ENCODE measurements around the gene ANKRD53. TPM values are rescaled to one million over a fixed set of nuclear protein-coding genes. Genes with fewer than 3 reads are reported as not detected.

ANKRD53 gene
- total RNA-seq, 2 donors from 2014 or later, result 0.24 to 0.97 TPM

- Mint-ChIP-seq H3K27ac (no peak overlapping the region), H3K4me1 (peaks cover 6% of the 10 kb centered on the region), H3K27me3 (ENCODE audit: insufficient read depth) (peaks cover 80% of the 10 kb centered on the region), H3K4me3 (no peak overlapping the region), H3K9me3 (no peaks in the 10 kb centered on the region), H3K36me3 (ENCODE audit: low read depth) (no peaks in the 10 kb centered on the region)
- Histone ChIP-seq H3K4me1 (ENCODE audit: control insufficient read depth, insufficient read depth, low read length) (no peaks in the 10 kb centered on the region), H3K36me3 (ENCODE audit: control insufficient read depth, insufficient read depth, low read length) (no peaks in the 10 kb centered on the region), H3K9ac (ENCODE audit: extremely low read depth, low read length, poor library complexity, severe bottlenecking) (no peak overlapping the region), H3K27ac (ENCODE audit: low read depth, low read length) (no peak overlapping the region), H3K27me3 (ENCODE audit: control insufficient read depth, insufficient read depth, low read length, poor library complexity, severe bottlenecking) (peaks cover 70% of the 10 kb centered on the region), H3K4me3 (ENCODE audit: low read length) (no peak overlapping the region), H3K9me3 (ENCODE audit: control insufficient read depth, low read length) (no peaks in the 10 kb centered on the region)
- peak; percentile 24 for DNase-seq
- no peak for TF ChIP-seq CTCF (conservative IDR thresholded peaks at IDR 0.05)
- WGBS, 2 experiments (ENCODE audit: insufficient coverage in 1 of 2, insufficient read length in 1 of 2), result 82 to 86% methylated on average over 10 to 11 of the region's 11 CpGs
These were observed 29.3 kb upstream of the ANKRD53 start for GRCh38 chr2:70949086-70949485.

GRCh38 chr2:70954886-70955285, 23.5 kb upstream of the ANKRD53 start:
- DNase-seq, result no peak
- Mint-ChIP-seq H3K36me3 (ENCODE audit: low read depth) (no peaks in the 10 kb centered on the region), H3K9me3 (no peaks in the 10 kb centered on the region), H3K4me3 (no peak overlapping the region), H3K4me1 (no peaks in the 10 kb centered on the region), H3K27me3 (ENCODE audit: insufficient read depth) (peaks cover 54% of the 10 kb centered on the region), H3K27ac (no peak overlapping the region)
- Histone ChIP-seq H3K9ac (ENCODE audit: extremely low read depth, low read length, poor library complexity, severe bottlenecking) (no peak overlapping the region), H3K36me3 (ENCODE audit: control insufficient read depth, insufficient read depth, low read length) (no peaks in the 10 kb centered on the region), H3K9me3 (ENCODE audit: control insufficient read depth, low read length) (no peaks in the 10 kb centered on the region), H3K4me1 (ENCODE audit: control insufficient read depth, insufficient read depth, low read length) (no peaks in the 10 kb centered on the region), H3K27ac (ENCODE audit: low read depth, low read length) (no peak overlapping the region), H3K27me3 (ENCODE audit: control insufficient read depth, insufficient read depth, low read length, poor library complexity, severe bottlenecking) (peaks cover 46% of the 10 kb centered on the region), H3K4me3 (ENCODE audit: low read length) (no peak overlapping the region)
- 82 to 95% methylated on average over 3 to 7 of the region's 7 CpGs for WGBS, 2 experiments (ENCODE audit: insufficient coverage in 1 of 2, insufficient read length in 1 of 2)
- no peak for TF ChIP-seq CTCF (conservative IDR thresholded peaks at IDR 0.05)

- Histone ChIP-seq H3K27ac (ENCODE audit: low read depth, low read length) (no peak overlapping the region), H3K9me3 (ENCODE audit: control insufficient read depth, low read length) (no peaks in the 10 kb centered on the region), H3K4me1 (ENCODE audit: control insufficient read depth, insufficient read depth, low read length) (no peaks in the 10 kb centered on the region), H3K27me3 (ENCODE audit: control insufficient read depth, insufficient read depth, low read length, poor library complexity, severe bottlenecking) (peaks cover 43% of the 10 kb centered on the region), H3K4me3 (ENCODE audit: low read length) (no peak overlapping the region), H3K36me3 (ENCODE audit: control insufficient read depth, insufficient read depth, low read length) (no peaks in the 10 kb centered on the region), H3K9ac (ENCODE audit: extremely low read depth, low read length, poor library complexity, severe bottlenecking) (no peak overlapping the region)
- TF ChIP-seq CTCF (conservative IDR thresholded peaks at IDR 0.05), result no peak
- Mint-ChIP-seq H3K27ac (no peak overlapping the region), H3K4me1 (no peaks in the 10 kb centered on the region), H3K27me3 (ENCODE audit: insufficient read depth) (peaks cover 60% of the 10 kb centered on the region), H3K4me3 (no peak overlapping the region), H3K9me3 (no peaks in the 10 kb centered on the region), H3K36me3 (ENCODE audit: low read depth) (no peaks in the 10 kb centered on the region)
- no peak for DNase-seq
- 80 to 100% methylated on average over 1 to 2 of the region's 2 CpGs for WGBS, 2 experiments (ENCODE audit: insufficient coverage in 1 of 2, insufficient read length in 1 of 2)
These were observed 22.3 kb upstream of the ANKRD53 start for GRCh38 chr2:70956141-70956540.

Measured in endodermal cell (in vitro differentiated cells).